Measurements from ENCODE around the gene PRRT1.

- no peak for TF ChIP-seq EZH2 (IDR thresholded peaks at IDR 0.05; ENCODE audit: low read depth)
- no peak for TF ChIP-seq CTCF (conservative IDR thresholded peaks at IDR 0.05)
Measured at GRCh38 chr6:32196682-32197616, 45.2 kb upstream of the PRRT1 start.

All from PC-9 (cell line).